ENCODE results near the gene IL1RAPL1. TPM values are rescaled to one million over a fixed set of nuclear protein-coding genes. Genes with fewer than 3 reads are reported as not detected.

IL1RAPL1 gene
- total RNA-seq, 4 donors from 2014 or later: 0.24 to 6.2 TPM; not detected in 2

DNA sequence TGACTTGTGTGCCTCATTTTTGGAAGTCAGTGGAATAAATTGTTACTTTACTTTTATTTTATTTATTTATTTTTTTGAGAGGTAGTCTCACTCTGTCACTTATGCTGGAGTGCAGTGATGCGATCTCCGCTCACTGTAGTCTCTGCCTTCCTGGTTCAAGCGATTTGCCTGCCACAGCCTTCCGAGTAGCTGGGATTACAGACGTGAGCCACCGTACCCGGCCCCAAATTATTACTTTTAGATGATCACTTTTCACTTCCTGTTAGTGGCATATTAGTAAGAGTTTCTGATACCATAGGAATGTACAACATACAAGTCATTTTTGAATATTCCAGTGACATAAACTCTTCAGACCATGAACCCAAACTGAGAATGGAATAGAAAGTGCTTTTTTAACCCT lies 1017.1 kb downstream of the IL1RAPL1 start:
- H3K36me3 ChIP-seq: no peaks in the 10 kb centered on the region
- peaks cover 0 to 6% of the 10 kb centered on the region in 2 donors for H3K27me3 ChIP-seq
- no peaks in the 10 kb centered on the region for H3K4me1 ChIP-seq
- intact Hi-C loops (cut with DNase I; ENCODE audit: low total_unique reads): no loop called here
- TF ChIP-seq, protein P1, sequence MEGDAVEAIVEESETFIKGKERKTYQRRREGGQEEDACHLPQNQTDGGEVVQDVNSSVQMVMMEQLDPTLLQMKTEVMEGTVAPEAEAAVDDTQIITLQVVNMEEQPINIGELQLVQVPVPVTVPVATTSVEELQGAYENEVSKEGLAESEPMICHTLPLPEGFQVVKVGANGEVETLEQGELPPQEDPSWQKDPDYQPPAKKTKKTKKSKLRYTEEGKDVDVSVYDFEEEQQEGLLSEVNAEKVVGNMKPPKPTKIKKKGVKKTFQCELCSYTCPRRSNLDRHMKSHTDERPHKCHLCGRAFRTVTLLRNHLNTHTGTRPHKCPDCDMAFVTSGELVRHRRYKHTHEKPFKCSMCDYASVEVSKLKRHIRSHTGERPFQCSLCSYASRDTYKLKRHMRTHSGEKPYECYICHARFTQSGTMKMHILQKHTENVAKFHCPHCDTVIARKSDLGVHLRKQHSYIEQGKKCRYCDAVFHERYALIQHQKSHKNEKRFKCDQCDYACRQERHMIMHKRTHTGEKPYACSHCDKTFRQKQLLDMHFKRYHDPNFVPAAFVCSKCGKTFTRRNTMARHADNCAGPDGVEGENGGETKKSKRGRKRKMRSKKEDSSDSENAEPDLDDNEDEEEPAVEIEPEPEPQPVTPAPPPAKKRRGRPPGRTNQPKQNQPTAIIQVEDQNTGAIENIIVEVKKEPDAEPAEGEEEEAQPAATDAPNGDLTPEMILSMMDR (IDR thresholded peaks at IDR 0.05): no peak
- no peak for TF ChIP-seq POLR2A (IDR thresholded peaks at IDR 0.05)
- no peak overlapping the region for H3K27ac ChIP-seq
- H3K4me3 ChIP-seq: no peak overlapping the region
- no peak for DNase-seq
- no peaks in the 10 kb centered on the region for H3K9me3 ChIP-seq

DNA sequence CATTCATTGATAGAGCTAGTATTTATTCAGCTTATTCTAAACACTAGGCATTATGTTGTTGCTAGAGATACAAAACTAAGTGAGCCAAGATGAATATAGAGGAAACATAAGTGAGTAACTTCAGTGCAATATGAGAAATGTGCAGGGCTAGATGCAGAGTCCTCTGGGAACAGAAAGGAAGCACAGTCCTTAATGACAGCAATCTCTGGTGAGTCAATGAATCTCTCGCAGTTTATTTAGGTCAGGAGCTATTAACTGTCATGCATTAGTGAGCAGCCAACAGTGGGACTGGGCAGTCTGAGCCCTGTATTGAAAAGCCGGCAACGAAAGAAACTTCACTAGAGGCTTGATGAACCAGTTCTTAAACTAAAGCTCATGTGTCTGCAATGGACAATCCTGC lies 1030.0 kb downstream of the IL1RAPL1 start:
- Histone ChIP-seq H3K4me1 (no peaks in the 10 kb centered on the region), H3K9me3 (no peaks in the 10 kb centered on the region), H3K36me3 (no peaks in the 10 kb centered on the region), H3K27me3 (peaks cover 0 to 3% of the 10 kb centered on the region in 2 donors), H3K27ac (no peak overlapping the region), H3K4me3 (no peak overlapping the region)
- TF ChIP-seq POLR2A (IDR thresholded peaks at IDR 0.05): no peak
- no peak for DNase-seq
- intact Hi-C loops (cut with DNase I; ENCODE audit: low total_unique reads): no loop called here

DNA sequence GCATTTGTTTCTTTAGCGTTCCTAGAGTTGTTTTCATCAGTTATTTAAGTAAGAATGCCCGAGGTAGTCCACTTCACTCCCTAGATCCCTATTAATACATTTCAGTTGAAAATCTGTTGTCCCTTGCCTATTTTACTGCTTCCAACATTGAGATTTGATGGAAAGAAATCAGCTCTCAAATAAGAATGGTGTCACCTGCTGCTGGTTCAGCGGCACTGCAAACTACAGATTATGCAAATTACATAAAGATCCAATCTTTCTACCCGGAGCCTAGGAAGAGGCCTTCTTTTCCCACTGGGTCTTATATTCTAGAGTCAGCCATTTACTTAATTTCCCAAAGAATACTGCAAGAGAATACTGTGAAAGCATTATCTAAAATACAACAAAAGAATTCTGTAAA lies 1030.5 kb downstream of the IL1RAPL1 start:
- Histone ChIP-seq H3K9me3 (no peaks in the 10 kb centered on the region), H3K4me3 (no peak overlapping the region), H3K27me3 (peaks cover 0 to 3% of the 10 kb centered on the region in 2 donors), H3K36me3 (no peaks in the 10 kb centered on the region), H3K27ac (no peak overlapping the region), H3K4me1 (no peaks in the 10 kb centered on the region)
- no peak for DNase-seq
- intact Hi-C loops (cut with DNase I; ENCODE audit: low total_unique reads): no loop called here
- TF ChIP-seq, protein P1 (IDR thresholded peaks at IDR 0.05): no peak
- TF ChIP-seq POLR2A (IDR thresholded peaks at IDR 0.05): no peak

- no peak for DNase-seq
- TF ChIP-seq, protein P1 (IDR thresholded peaks at IDR 0.05): no peak
- no peak for TF ChIP-seq POLR2A (IDR thresholded peaks at IDR 0.05)
- H3K4me1 ChIP-seq: no peaks in the 10 kb centered on the region
- no peaks in the 10 kb centered on the region for H3K27me3 ChIP-seq
- intact Hi-C loops (cut with DNase I; ENCODE audit: low total_unique reads): no loop called here
- no peak overlapping the region for H3K4me3 ChIP-seq
- no peaks in the 10 kb centered on the region for H3K9me3 ChIP-seq
- H3K27ac ChIP-seq: no peak overlapping the region
- no peaks in the 10 kb centered on the region for H3K36me3 ChIP-seq
Measured at GRCh38 chrX:29627833-29628232, 1040.6 kb downstream of the IL1RAPL1 start.

DNA sequence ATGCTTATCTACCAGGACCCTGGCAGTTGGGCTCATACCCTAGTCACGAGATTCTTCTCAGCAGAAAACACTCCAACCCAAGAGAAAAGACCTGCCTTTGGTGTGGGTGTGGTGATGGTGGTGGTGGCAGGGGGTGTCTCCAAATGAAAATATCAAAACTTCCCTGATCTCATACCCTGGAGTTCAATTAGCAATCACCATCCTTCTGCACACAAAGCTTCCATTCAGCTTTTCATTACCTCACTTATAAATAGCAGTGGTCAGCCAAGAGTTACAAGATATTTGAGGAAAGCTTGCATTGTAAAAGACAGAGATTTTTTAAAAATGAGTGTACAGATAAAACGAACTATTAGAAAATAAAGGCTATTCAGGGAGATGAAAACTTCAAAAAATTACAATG lies 1047.3 kb downstream of the IL1RAPL1 start:
- H3K27ac ChIP-seq: no peak overlapping the region
- TF ChIP-seq POLR2A (IDR thresholded peaks at IDR 0.05): no peak
- TF ChIP-seq, protein P1 (IDR thresholded peaks at IDR 0.05): no peak
- intact Hi-C loops (cut with DNase I; ENCODE audit: low total_unique reads): no loop called here

DNA sequence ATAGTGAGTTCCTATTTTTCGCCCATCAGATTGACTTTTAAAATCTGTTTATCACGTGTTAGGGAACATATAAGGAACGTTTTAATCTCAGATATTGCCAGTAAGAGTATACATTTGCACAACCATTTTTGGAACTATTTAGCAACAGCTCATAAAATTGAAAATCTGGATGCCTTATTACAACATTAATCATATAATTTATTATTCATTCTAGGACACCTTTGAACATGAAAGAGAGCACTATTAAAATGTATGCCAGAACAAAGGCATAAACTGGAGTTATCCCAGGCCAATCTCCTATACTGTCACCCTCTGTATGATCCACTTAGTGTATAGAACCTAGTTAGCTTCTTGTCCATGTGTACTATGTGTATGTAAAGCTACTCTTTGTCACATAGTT lies 1049.1 kb downstream of the IL1RAPL1 start:
- Histone ChIP-seq H3K27ac (no peak overlapping the region), H3K9me3 (no peaks in the 10 kb centered on the region), H3K36me3 (no peaks in the 10 kb centered on the region), H3K4me3 (no peak overlapping the region), H3K4me1 (no peaks in the 10 kb centered on the region), H3K27me3 (no peaks in the 10 kb centered on the region)
- no peak for TF ChIP-seq POLR2A (IDR thresholded peaks at IDR 0.05)
- TF ChIP-seq, protein P1 (IDR thresholded peaks at IDR 0.05): no peak
- DNase-seq: no peak
- intact Hi-C loops (cut with DNase I; ENCODE audit: low total_unique reads): no loop called here

More for the DNA sequence above, 1047.3 kb downstream of the IL1RAPL1 start:
- Histone ChIP-seq H3K36me3 (no peaks in the 10 kb centered on the region), H3K27me3 (no peaks in the 10 kb centered on the region), H3K4me1 (no peaks in the 10 kb centered on the region), H3K4me3 (no peak overlapping the region), H3K9me3 (no peaks in the 10 kb centered on the region)
- no peak for DNase-seq
